ENCODE measurements around the gene SUMF1. TPM values are rescaled to one million over a fixed set of nuclear protein-coding genes. Genes with fewer than 3 reads are reported as not detected.

The SUMF1 gene
- polyA plus RNA-seq, 3 donors = 25.7 to 80.4 (median 74.2) TPM

- Histone ChIP-seq H3K9me3 (replicated peaks in 1 of 2; ENCODE audit: control insufficient read depth in 1 of 2, insufficient read depth in 1 of 2, low read length in 2 of 2) (no peaks in the 10 kb centered on the region), H3K9ac (ENCODE audit: insufficient read depth, low read length, poor library complexity, severe bottlenecking) (peak overlapping the region; percentile 54), H3K79me2 (ENCODE audit: insufficient read depth, low read length) (no peaks in the 10 kb centered on the region), H3K4me2 (replicated peaks; ENCODE audit: extremely low read depth, low read length, poor library complexity, severe bottlenecking) (peak overlapping the region; percentile 81), H3K27ac (ENCODE audit: low read depth in 1 of 2, low read length in 2 of 2) (peak overlapping the region in 1 of 2 donors; percentile 79), H3K36me3 (replicated peaks in 1 of 2; ENCODE audit: control insufficient read depth in 1 of 2, insufficient read depth in 2 of 2, low read length in 2 of 2) (peaks cover 0 to 5% of the 10 kb centered on the region in 2 donors), H3K4me1 (ENCODE audit: control insufficient read depth in 1 of 2, insufficient read depth in 2 of 2, low read length in 2 of 2) (peaks cover 8% of the 10 kb centered on the region in 2 donors), H3K4me3 (replicated peaks in 1 of 3; ENCODE audit: low read depth in 2 of 3, low read length in 3 of 3) (peak overlapping the region; percentile 55 to 99 (median 76)), H3K27me3 (ENCODE audit: control insufficient read depth in 2 of 2, insufficient read depth in 2 of 2, low read length in 2 of 2) (no peaks in the 10 kb centered on the region), H2AFZ (ENCODE audit: insufficient read depth, low read depth, low read length, poor library complexity, severe bottlenecking) (peak overlapping the region; percentile 73), H4K20me1 (ENCODE audit: insufficient read depth, low read length) (no peaks in the 10 kb centered on the region)
- H3K27ac Mint-ChIP-seq = peak overlapping the region; percentile 37 to 88 (median 81)
- peak overlapping the region; percentile 65 to 77 for H3K4me3 Mint-ChIP-seq
- peaks cover 0 to 1% (median 0%) of the 10 kb centered on the region in 3 donors for H3K27me3 Mint-ChIP-seq (ENCODE audit: low read depth in 3 of 3)
- peak; percentile 14 to 30 (median 20) for DNase-seq
- TF ChIP-seq, protein P1, sequence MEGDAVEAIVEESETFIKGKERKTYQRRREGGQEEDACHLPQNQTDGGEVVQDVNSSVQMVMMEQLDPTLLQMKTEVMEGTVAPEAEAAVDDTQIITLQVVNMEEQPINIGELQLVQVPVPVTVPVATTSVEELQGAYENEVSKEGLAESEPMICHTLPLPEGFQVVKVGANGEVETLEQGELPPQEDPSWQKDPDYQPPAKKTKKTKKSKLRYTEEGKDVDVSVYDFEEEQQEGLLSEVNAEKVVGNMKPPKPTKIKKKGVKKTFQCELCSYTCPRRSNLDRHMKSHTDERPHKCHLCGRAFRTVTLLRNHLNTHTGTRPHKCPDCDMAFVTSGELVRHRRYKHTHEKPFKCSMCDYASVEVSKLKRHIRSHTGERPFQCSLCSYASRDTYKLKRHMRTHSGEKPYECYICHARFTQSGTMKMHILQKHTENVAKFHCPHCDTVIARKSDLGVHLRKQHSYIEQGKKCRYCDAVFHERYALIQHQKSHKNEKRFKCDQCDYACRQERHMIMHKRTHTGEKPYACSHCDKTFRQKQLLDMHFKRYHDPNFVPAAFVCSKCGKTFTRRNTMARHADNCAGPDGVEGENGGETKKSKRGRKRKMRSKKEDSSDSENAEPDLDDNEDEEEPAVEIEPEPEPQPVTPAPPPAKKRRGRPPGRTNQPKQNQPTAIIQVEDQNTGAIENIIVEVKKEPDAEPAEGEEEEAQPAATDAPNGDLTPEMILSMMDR (IDR thresholded peaks at IDR 0.05) = peak; percentile 48
- H3K36me3 Mint-ChIP-seq = peaks cover 16 to 22% of the 10 kb centered on the region in 2 donors
- H3K9me3 Mint-ChIP-seq = peaks cover 0 to 2% (median 0%) of the 10 kb centered on the region in 7 donors
- intact Hi-C loops (cut with micrococcal nuclease) = loop anchor here (2.0 to 10.0 kb wide), 2 partner anchors 73 to 281 kb away; no protein-coding TSS in a partner anchor
- H3K4me1 Mint-ChIP-seq = peaks cover 21% of the 10 kb centered on the region
- no CpG with 5 or more reads among the region's 11 CpGs for WGBS (ENCODE audit: insufficient coverage)
These were observed 115.8 kb downstream of the SUMF1 start for GRCh38 chr3:4351164-4351855.

DNA sequence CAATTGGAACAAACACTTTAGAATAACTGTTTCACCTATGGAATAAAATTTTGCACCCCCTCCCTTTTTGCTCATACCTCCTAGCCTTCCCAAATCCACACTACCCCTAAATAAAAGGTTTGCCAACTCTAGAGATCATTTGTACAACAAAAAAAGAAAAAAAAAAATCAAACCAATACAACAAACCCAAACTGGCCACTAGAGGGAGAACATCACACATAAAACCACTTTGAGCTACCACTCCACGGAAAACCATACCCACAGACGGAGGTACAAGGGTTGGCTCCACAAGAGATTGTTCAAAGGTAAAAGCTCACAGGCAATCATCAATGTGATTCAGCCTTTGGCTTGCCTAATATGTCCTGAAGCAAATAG is 116.3 kb downstream of the SUMF1 start:
- Mint-ChIP-seq H3K4me3 (peak overlapping the region; percentile 65 to 77), H3K9me3 (peaks cover 0 to 2% (median 0%) of the 10 kb centered on the region in 7 donors), H3K27me3 (ENCODE audit: low read depth in 3 of 3) (peaks cover 0 to 2% (median 0%) of the 10 kb centered on the region in 3 donors), H3K27ac (peak overlapping the region in 4 of 7 donors; percentile 31 to 70 (median 64)), H3K36me3 (peaks cover 16 to 20% of the 10 kb centered on the region in 2 donors), H3K4me1 (peaks cover 24% of the 10 kb centered on the region)
- no CpG with 5 or more reads among the region's 2 CpGs for WGBS (ENCODE audit: insufficient coverage)
- Histone ChIP-seq H3K79me2 (ENCODE audit: insufficient read depth, low read length) (no peaks in the 10 kb centered on the region), H3K9me3 (replicated peaks in 1 of 2; ENCODE audit: control insufficient read depth in 1 of 2, insufficient read depth in 1 of 2, low read length in 2 of 2) (no peaks in the 10 kb centered on the region), H3K36me3 (replicated peaks in 1 of 2; ENCODE audit: control insufficient read depth in 1 of 2, insufficient read depth in 2 of 2, low read length in 2 of 2) (peaks cover 0 to 5% of the 10 kb centered on the region in 2 donors), H3K9ac (ENCODE audit: insufficient read depth, low read length, poor library complexity, severe bottlenecking) (peak overlapping the region; percentile 54), H3K4me3 (replicated peaks in 1 of 3; ENCODE audit: low read depth in 2 of 3, low read length in 3 of 3) (peak overlapping the region; percentile 55 to 99 (median 76)), H3K27ac (ENCODE audit: low read depth in 1 of 2, low read length in 2 of 2) (peak overlapping the region in 1 of 2 donors; percentile 79), H3K4me2 (replicated peaks; ENCODE audit: extremely low read depth, low read length, poor library complexity, severe bottlenecking) (peak overlapping the region; percentile 81), H3K4me1 (ENCODE audit: control insufficient read depth in 1 of 2, insufficient read depth in 2 of 2, low read length in 2 of 2) (peaks cover 8% of the 10 kb centered on the region in 2 donors), H4K20me1 (ENCODE audit: insufficient read depth, low read length) (no peaks in the 10 kb centered on the region), H3K27me3 (ENCODE audit: control insufficient read depth in 2 of 2, insufficient read depth in 2 of 2, low read length in 2 of 2) (no peaks in the 10 kb centered on the region), H2AFZ (ENCODE audit: insufficient read depth, low read depth, low read length, poor library complexity, severe bottlenecking) (peak overlapping the region; percentile 73)
- TF ChIP-seq, protein P1 (IDR thresholded peaks at IDR 0.05) = peak; percentile 87
- peak; percentile 51 to 66 (median 65) for DNase-seq
- intact Hi-C loops (cut with micrococcal nuclease) = loop anchor here (2.0 to 10.0 kb wide), 2 partner anchors 74 to 282 kb away; no protein-coding TSS in a partner anchor
